ENCODE measurements around the gene TRAK2. TPM values are rescaled to one million over a fixed set of nuclear protein-coding genes. Genes with fewer than 3 reads are reported as not detected.

Gene TRAK2
- total and polyA plus RNA-seq, 2 of the 8 experiments (the other 6 are each of a cell fraction or from before 2014, with no cell fraction given) = 4.5 to 15.7 TPM

- no peak overlapping the region for H3K9ac ChIP-seq (replicated peaks in 1 of 4; ENCODE audit: extremely low read depth in 1 of 4, low read depth in 3 of 4, low read length in 3 of 4)
- H3K36me3 ChIP-seq (ENCODE audit: control insufficient read depth in 2 of 4, insufficient read depth in 4 of 4, low read length in 3 of 4) = no peaks in the 10 kb centered on the region
- DNase-seq (ENCODE audit: low read depth in 1 of 2, low spot score in 2 of 2) (no peak), FAIRE-seq (no peak)
- H3K4me2 ChIP-seq (ENCODE audit: insufficient read depth in 1 of 2, low read depth in 2 of 2, low read length in 2 of 2) = no peak overlapping the region
- no peaks in the 10 kb centered on the region for H3K9me3 ChIP-seq (ENCODE audit: insufficient read depth in 2 of 2, low read depth in 1 of 2, low read length in 1 of 2)
- H3K4me3 ChIP-seq (ENCODE audit: extremely low read depth in 1 of 4, insufficient read depth in 2 of 4, low read depth in 3 of 4, low read length in 4 of 4) = no peak overlapping the region
- H2BK15ac ChIP-seq (ENCODE audit: low read length) = no peak overlapping the region
- no peak overlapping the region for H3K14ac ChIP-seq (ENCODE audit: insufficient read length)
- no peak overlapping the region for H2AK5ac ChIP-seq (ENCODE audit: low read depth, low read length)
- H4K91ac ChIP-seq (replicated peaks; ENCODE audit: insufficient read length, low read length) = no peak overlapping the region
- H2AFZ ChIP-seq (ENCODE audit: low read length) = no peak overlapping the region
- H2BK12ac ChIP-seq (ENCODE audit: low read depth, low read length) = no peak overlapping the region
- H2BK120ac ChIP-seq (replicated peaks; ENCODE audit: low read depth, low read length) = no peak overlapping the region
- no peaks in the 10 kb centered on the region for H3K79me2 ChIP-seq (ENCODE audit: control insufficient read depth in 1 of 2, insufficient read depth in 2 of 2, low read length in 2 of 2)
- CTCF ChIA-PET (ENCODE audit: partially characterized antibody) = no interaction called here
- H2BK20ac ChIP-seq (ENCODE audit: low read length) = no peak overlapping the region
- H3K56ac ChIP-seq (replicated peaks; ENCODE audit: insufficient read length, low read depth, low read length) = no peak overlapping the region
- POLR2A ChIA-PET (ENCODE audit: partially characterized antibody) = no interaction called here
- peaks cover 0 to 1% of the 10 kb centered on the region in 2 experiments for H4K20me1 ChIP-seq (replicated peaks in 1 of 2; ENCODE audit: control insufficient read depth in 1 of 2, insufficient read depth in 2 of 2, low read length in 2 of 2)
- H3K23ac ChIP-seq (ENCODE audit: insufficient read length) = no peak overlapping the region
- no peak overlapping the region for H3K4ac ChIP-seq (replicated peaks; ENCODE audit: insufficient read length, low read depth, low read length)
- H3K23me2 ChIP-seq (ENCODE audit: low read depth, low read length) = no peaks in the 10 kb centered on the region
- no peak overlapping the region for H3K27ac ChIP-seq (ENCODE audit: low read depth, low read length)
- WGBS, 2 experiments (ENCODE audit: extremely low coverage in 1 of 2, insufficient coverage in 1 of 2, insufficient read length in 1 of 2, insufficient replicate concordance in 2 of 2, low coverage in 1 of 2, low lambda C conversion rate in 2 of 2, missing lambda C conversion rate in 1 of 2) = 94% methylated on average over 4 of the region's 4 CpGs; no CpG with 5 or more reads in 1 of the 2 experiments
- no peaks in the 10 kb centered on the region for H3K4me1 ChIP-seq (replicated peaks in 1 of 4; ENCODE audit: control insufficient read depth in 3 of 4, insufficient read depth in 4 of 4, low read length in 3 of 4)
- H3K27me3 ChIP-seq (replicated peaks in 1 of 4; ENCODE audit: control insufficient read depth in 3 of 4, extremely low read depth in 1 of 4, insufficient read depth in 3 of 4, low read length in 3 of 4) = no peaks in the 10 kb centered on the region
- H4K5ac ChIP-seq (ENCODE audit: insufficient read length, low read depth, low read length) = no peak overlapping the region
- TF ChIP-seq KDM1A (IDR thresholded peaks at IDR 0.05; ENCODE audit: borderline replicate concordance, low read length) = no peak
- H2BK5ac ChIP-seq (ENCODE audit: low read depth, low read length) = no peak overlapping the region
- no peaks in the 10 kb centered on the region for H3K79me1 ChIP-seq (ENCODE audit: low read depth, low read length)
- H4K8ac ChIP-seq (ENCODE audit: extremely low read depth, insufficient read depth, low read length) = no peak overlapping the region
- no peak overlapping the region for H3K18ac ChIP-seq (ENCODE audit: extremely low read depth, low read length)
Measured at GRCh38 chr2:201419986-201420385, 31.3 kb downstream of the TRAK2 start.

All from H1 (cell line).